ENCODE results near the gene DLK1.

The DLK1 gene

DNA sequence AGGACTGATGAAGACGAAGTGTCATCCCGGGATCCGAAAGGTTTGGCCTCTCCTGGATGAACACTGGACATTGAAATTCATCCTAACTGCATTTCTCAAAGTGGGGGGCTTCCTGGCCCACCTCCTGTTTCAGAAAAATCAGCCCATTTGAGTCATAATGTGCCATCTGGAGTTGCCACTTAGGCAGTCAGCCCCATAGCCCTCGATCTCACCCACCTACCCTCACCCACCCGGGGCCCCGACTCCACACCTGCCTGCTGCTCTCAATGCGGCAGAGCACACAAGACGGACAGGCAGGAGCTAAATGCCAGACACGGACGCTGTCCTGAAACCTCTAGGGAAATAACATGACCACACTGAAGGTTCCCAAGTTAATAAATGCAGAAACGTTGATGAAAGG is 12.6 kb downstream of the DLK1 start:
- no peak overlapping the region for H3K9ac ChIP-seq (ENCODE audit: low read depth, low read length)
- H3K9me3 ChIP-seq (ENCODE audit: insufficient read depth, low read depth, low read length), result no peaks in the 10 kb centered on the region
- no peaks in the 10 kb centered on the region for H3K36me3 ChIP-seq (ENCODE audit: insufficient read depth, low read depth, low read length)
- no peak overlapping the region for H3K4me3 ChIP-seq (ENCODE audit: low read length)
- no peaks in the 10 kb centered on the region for H3K4me1 ChIP-seq (ENCODE audit: insufficient read depth, low read length)
- H3K27ac ChIP-seq (ENCODE audit: low read length), result no peak overlapping the region
- no peaks in the 10 kb centered on the region for H3K27me3 ChIP-seq (ENCODE audit: insufficient read depth, low read length)

DNA sequence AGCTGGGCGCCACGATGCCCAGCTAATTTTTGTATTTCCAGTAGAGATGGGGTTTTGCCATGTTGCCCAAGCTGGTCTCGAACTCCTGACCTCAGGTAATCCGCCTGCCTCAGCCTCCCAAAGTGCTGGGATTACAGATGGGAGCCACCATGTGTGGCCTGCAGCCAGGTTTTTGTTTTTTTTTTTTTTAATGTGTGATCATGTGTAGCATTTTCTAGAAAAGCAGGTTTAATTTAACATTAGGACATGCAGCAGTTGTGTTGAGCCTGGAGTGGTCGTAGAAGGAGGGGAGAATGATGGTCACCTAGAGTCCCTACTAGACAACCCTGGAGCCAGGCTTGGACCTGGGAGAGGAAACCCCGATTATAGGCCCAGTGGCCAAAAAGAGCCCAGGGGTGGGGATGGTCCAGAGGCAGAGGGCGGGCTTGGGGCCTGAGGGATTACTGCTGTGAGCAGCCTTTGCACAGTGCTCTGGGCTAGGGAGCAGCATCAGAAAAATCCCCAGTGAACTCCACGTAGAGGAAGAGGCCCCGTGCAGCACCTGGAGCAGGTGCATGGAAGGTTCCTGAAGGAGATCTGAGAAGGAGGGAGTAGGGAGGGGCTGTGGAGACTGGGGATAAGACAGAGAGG is 13.6 kb downstream of the DLK1 start:
- H3K4me1 ChIP-seq (ENCODE audit: insufficient read depth, low read length), result no peaks in the 10 kb centered on the region
- H3K36me3 ChIP-seq (ENCODE audit: insufficient read depth, low read depth, low read length), result no peaks in the 10 kb centered on the region
- no peak overlapping the region for H3K4me3 ChIP-seq (ENCODE audit: low read length)
- H3K9ac ChIP-seq (ENCODE audit: low read depth, low read length), result no peak overlapping the region
- no peaks in the 10 kb centered on the region for H3K27me3 ChIP-seq (ENCODE audit: insufficient read depth, low read length)
- no peak overlapping the region for H3K27ac ChIP-seq (ENCODE audit: low read length)
- no peaks in the 10 kb centered on the region for H3K9me3 ChIP-seq (ENCODE audit: insufficient read depth, low read depth, low read length)

GRCh38 chr14:100740929-100741328 is 14.2 kb downstream of the DLK1 start:
- Histone ChIP-seq H3K36me3 (ENCODE audit: insufficient read depth, low read depth, low read length) (no peaks in the 10 kb centered on the region), H3K27ac (ENCODE audit: low read length) (no peak overlapping the region), H3K4me3 (ENCODE audit: low read length) (no peak overlapping the region), H3K27me3 (ENCODE audit: insufficient read depth, low read length) (no peaks in the 10 kb centered on the region), H3K4me1 (ENCODE audit: insufficient read depth, low read length) (no peaks in the 10 kb centered on the region), H3K9ac (ENCODE audit: low read depth, low read length) (no peak overlapping the region), H3K9me3 (ENCODE audit: insufficient read depth, low read depth, low read length) (no peaks in the 10 kb centered on the region)

DNA sequence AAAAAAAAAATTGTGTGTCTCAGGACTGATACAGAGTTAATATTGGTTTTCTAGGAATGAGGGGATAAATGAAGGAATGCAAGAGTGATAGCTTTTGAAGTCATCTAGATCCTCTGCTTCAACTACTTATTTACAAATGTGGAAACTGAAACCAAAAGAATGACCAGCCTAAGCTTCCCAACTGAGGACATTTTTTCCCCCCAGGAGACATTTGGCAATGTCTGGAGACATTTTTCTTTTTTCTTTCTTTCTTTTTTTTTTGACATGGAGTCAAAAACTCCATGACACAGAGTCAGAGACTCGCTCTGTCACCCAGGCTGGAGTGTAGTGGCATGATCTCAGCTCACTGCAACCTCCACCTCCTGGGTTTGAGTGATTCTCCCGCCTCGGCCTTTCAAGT is 15.3 kb downstream of the DLK1 start:
- no peak overlapping the region for H3K27ac ChIP-seq (ENCODE audit: low read length)
- H3K9ac ChIP-seq (ENCODE audit: low read depth, low read length), result no peak overlapping the region
- no peaks in the 10 kb centered on the region for H3K4me1 ChIP-seq (ENCODE audit: insufficient read depth, low read length)
- no peaks in the 10 kb centered on the region for H3K27me3 ChIP-seq (ENCODE audit: insufficient read depth, low read length)
- no peaks in the 10 kb centered on the region for H3K36me3 ChIP-seq (ENCODE audit: insufficient read depth, low read depth, low read length)
- no peak overlapping the region for H3K4me3 ChIP-seq (ENCODE audit: low read length)
- no peaks in the 10 kb centered on the region for H3K9me3 ChIP-seq (ENCODE audit: insufficient read depth, low read depth, low read length)

GRCh38 chr14:100746326-100746725 is 19.6 kb downstream of the DLK1 start:
- no peaks in the 10 kb centered on the region for H3K27me3 ChIP-seq (ENCODE audit: insufficient read depth, low read length)
- H3K9me3 ChIP-seq (ENCODE audit: insufficient read depth, low read depth, low read length), result no peaks in the 10 kb centered on the region
- H3K36me3 ChIP-seq (ENCODE audit: insufficient read depth, low read depth, low read length), result no peaks in the 10 kb centered on the region
- no peak overlapping the region for H3K27ac ChIP-seq (ENCODE audit: low read length)
- no peak overlapping the region for H3K9ac ChIP-seq (ENCODE audit: low read depth, low read length)
- H3K4me1 ChIP-seq (ENCODE audit: insufficient read depth, low read length), result no peaks in the 10 kb centered on the region
- H3K4me3 ChIP-seq (ENCODE audit: low read length), result no peak overlapping the region

GRCh38 chr14:100747021-100747586 is 20.4 kb downstream of the DLK1 start:
- no peak overlapping the region for H3K4me3 ChIP-seq (ENCODE audit: low read length)
- H3K9ac ChIP-seq (ENCODE audit: low read depth, low read length), result no peak overlapping the region
- no peaks in the 10 kb centered on the region for H3K9me3 ChIP-seq (ENCODE audit: insufficient read depth, low read depth, low read length)
- no peaks in the 10 kb centered on the region for H3K27me3 ChIP-seq (ENCODE audit: insufficient read depth, low read length)
- H3K27ac ChIP-seq (ENCODE audit: low read length), result no peak overlapping the region
- H3K36me3 ChIP-seq (ENCODE audit: insufficient read depth, low read depth, low read length), result no peaks in the 10 kb centered on the region
- H3K4me1 ChIP-seq (ENCODE audit: insufficient read depth, low read length), result no peaks in the 10 kb centered on the region

- H3K9me3 ChIP-seq (ENCODE audit: insufficient read depth, low read depth, low read length), result no peaks in the 10 kb centered on the region
- H3K27me3 ChIP-seq (ENCODE audit: insufficient read depth, low read length), result no peaks in the 10 kb centered on the region
- H3K9ac ChIP-seq (ENCODE audit: low read depth, low read length), result no peak overlapping the region
- H3K4me3 ChIP-seq (ENCODE audit: low read length), result no peak overlapping the region
- no peaks in the 10 kb centered on the region for H3K4me1 ChIP-seq (ENCODE audit: insufficient read depth, low read length)
- H3K36me3 ChIP-seq (ENCODE audit: insufficient read depth, low read depth, low read length), result no peaks in the 10 kb centered on the region
- H3K27ac ChIP-seq (ENCODE audit: low read length), result no peak overlapping the region
These were observed 21.0 kb downstream of the DLK1 start for GRCh38 chr14:100747736-100748135.

GRCh38 chr14:100748403-100748802 is 21.7 kb downstream of the DLK1 start:
- Histone ChIP-seq H3K36me3 (ENCODE audit: insufficient read depth, low read depth, low read length) (no peaks in the 10 kb centered on the region), H3K9ac (ENCODE audit: low read depth, low read length) (no peak overlapping the region), H3K4me3 (ENCODE audit: low read length) (no peak overlapping the region), H3K4me1 (ENCODE audit: insufficient read depth, low read length) (no peaks in the 10 kb centered on the region), H3K27ac (ENCODE audit: low read length) (no peak overlapping the region), H3K27me3 (ENCODE audit: insufficient read depth, low read length) (no peaks in the 10 kb centered on the region), H3K9me3 (ENCODE audit: insufficient read depth, low read depth, low read length) (no peaks in the 10 kb centered on the region)

DNA sequence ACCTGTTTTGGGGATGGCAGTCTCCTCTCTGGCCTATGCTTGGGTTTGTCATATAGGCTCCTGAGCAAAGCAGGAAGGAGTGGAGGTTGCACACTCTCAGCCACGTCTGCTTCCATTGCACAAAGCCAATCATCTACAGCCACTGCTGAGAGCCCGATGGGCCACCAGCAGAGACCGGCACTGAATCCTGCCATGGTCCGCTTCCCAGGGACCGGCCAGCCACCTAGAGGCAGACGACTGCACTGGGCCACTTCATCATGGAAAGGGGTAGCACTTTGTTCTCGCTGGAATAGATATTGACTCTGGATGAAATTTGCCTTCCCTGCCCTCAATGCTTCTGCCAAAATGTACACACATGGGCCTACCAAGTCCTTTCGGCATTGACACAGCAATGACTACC is 22.3 kb downstream of the DLK1 start:
- Histone ChIP-seq H3K27me3 (ENCODE audit: insufficient read depth, low read length) (no peaks in the 10 kb centered on the region), H3K9me3 (ENCODE audit: insufficient read depth, low read depth, low read length) (no peaks in the 10 kb centered on the region), H3K4me1 (ENCODE audit: insufficient read depth, low read length) (no peaks in the 10 kb centered on the region), H3K27ac (ENCODE audit: low read length) (no peak overlapping the region), H3K4me3 (ENCODE audit: low read length) (no peak overlapping the region), H3K36me3 (ENCODE audit: insufficient read depth, low read depth, low read length) (no peaks in the 10 kb centered on the region), H3K9ac (ENCODE audit: low read depth, low read length) (no peak overlapping the region)

- Histone ChIP-seq H3K9me3 (ENCODE audit: insufficient read depth, low read depth, low read length) (no peaks in the 10 kb centered on the region), H3K27ac (ENCODE audit: low read length) (no peak overlapping the region), H3K4me1 (ENCODE audit: insufficient read depth, low read length) (no peaks in the 10 kb centered on the region), H3K36me3 (ENCODE audit: insufficient read depth, low read depth, low read length) (no peaks in the 10 kb centered on the region), H3K9ac (ENCODE audit: low read depth, low read length) (no peak overlapping the region), H3K27me3 (ENCODE audit: insufficient read depth, low read length) (no peaks in the 10 kb centered on the region), H3K4me3 (ENCODE audit: low read length) (no peak overlapping the region)
These were observed 23.4 kb downstream of the DLK1 start for GRCh38 chr14:100749967-100750597.

- H3K9me3 ChIP-seq (ENCODE audit: insufficient read depth, low read depth, low read length), result no peaks in the 10 kb centered on the region
- no peak overlapping the region for H3K9ac ChIP-seq (ENCODE audit: low read depth, low read length)
- H3K27me3 ChIP-seq (ENCODE audit: insufficient read depth, low read length), result no peaks in the 10 kb centered on the region
- H3K27ac ChIP-seq (ENCODE audit: low read length), result no peak overlapping the region
- no peaks in the 10 kb centered on the region for H3K36me3 ChIP-seq (ENCODE audit: insufficient read depth, low read depth, low read length)
- no peak overlapping the region for H3K4me3 ChIP-seq (ENCODE audit: low read length)
- no peaks in the 10 kb centered on the region for H3K4me1 ChIP-seq (ENCODE audit: insufficient read depth, low read length)
These were observed 24.3 kb downstream of the DLK1 start for GRCh38 chr14:100750762-100751699.

All from iPS-20b (cell line).